ENCODE measurements around the gene WNK2.
"Not testable (repeated sequence)": the region's sequence is repeated elsewhere in the genome, so short reads cannot be mapped to it uniquely, and the experiment has no call there.

Gene WNK2

GRCh38 chr9:93338196-93338595 lies 154.3 kb downstream of the WNK2 start:
- DNase-seq (ENCODE audit: low spot score) = not testable (repeated sequence)

GRCh38 chr9:93340091-93340490 lies 156.2 kb downstream of the WNK2 start:
- DNase-seq (ENCODE audit: low spot score) = no peak

- not testable (repeated sequence) for DNase-seq (ENCODE audit: low spot score)
Measured at GRCh38 chr9:93341820-93342219, 157.9 kb downstream of the WNK2 start.

GRCh38 chr9:93342428-93342827 lies 158.5 kb downstream of the WNK2 start:
- DNase-seq (ENCODE audit: low spot score) = not testable (repeated sequence)

- no peak for DNase-seq (ENCODE audit: low spot score)
Measured at GRCh38 chr9:93343663-93344062, 159.7 kb downstream of the WNK2 start.

GRCh38 chr9:93345643-93346230 lies 161.8 kb downstream of the WNK2 start:
- DNase-seq (ENCODE audit: low spot score) = no peak

GRCh38 chr9:93346231-93347112 lies 162.5 kb downstream of the WNK2 start:
- no peak for DNase-seq (ENCODE audit: low spot score)

GRCh38 chr9:93347371-93347975 lies 163.5 kb downstream of the WNK2 start:
- DNase-seq (ENCODE audit: low spot score) = not testable (repeated sequence)

GRCh38 chr9:93353413-93354310 lies 169.7 kb downstream of the WNK2 start:
- DNase-seq (ENCODE audit: low spot score) = not testable (repeated sequence)

- DNase-seq (ENCODE audit: low spot score) = no peak
Measured at GRCh38 chr9:93354451-93354850, 170.5 kb downstream of the WNK2 start.

- no peak for DNase-seq (ENCODE audit: low spot score)
Measured at GRCh38 chr9:93355827-93356226, 171.9 kb downstream of the WNK2 start.

GRCh38 chr9:93357649-93358048 lies 173.7 kb downstream of the WNK2 start:
- DNase-seq (ENCODE audit: low spot score) = no peak

- not testable (repeated sequence) for DNase-seq (ENCODE audit: low spot score)
Measured at GRCh38 chr9:93359907-93360306, 176.0 kb downstream of the WNK2 start.

- no peak for DNase-seq (ENCODE audit: low spot score)
Measured at GRCh38 chr9:93361995-93362394, 178.1 kb downstream of the WNK2 start.

GRCh38 chr9:93364734-93365426 lies 180.9 kb downstream of the WNK2 start:
- no peak for DNase-seq (ENCODE audit: low spot score)

- no peak for DNase-seq (ENCODE audit: low spot score)
Measured at GRCh38 chr9:93365427-93366118, 181.6 kb downstream of the WNK2 start.

GRCh38 chr9:93366119-93366447 lies 182.1 kb downstream of the WNK2 start:
- DNase-seq (ENCODE audit: low spot score) = no peak

- DNase-seq (ENCODE audit: low spot score) = not testable (repeated sequence)
Measured at GRCh38 chr9:93366486-93366885, 182.5 kb downstream of the WNK2 start.

GRCh38 chr9:93368437-93368836 lies 184.5 kb downstream of the WNK2 start:
- no peak for DNase-seq (ENCODE audit: low spot score)

- DNase-seq (ENCODE audit: low spot score) = no peak
Measured at GRCh38 chr9:93369686-93370085, 185.7 kb downstream of the WNK2 start.

Measured in hematopoietic multipotent progenitor cell treated with erythropoietin and hydrocortisone succinate and interleukin-3 and kit ligand, for 15 days (in vitro differentiated cells).